HL-60 (cell line): ENCODE results near the gene CSGALNACT2.

Experiments
- DNase-seq, 2 experiments: peaks; one replicate each; pipeline ENCODE4 v3.0.0-alpha.2; 2010 to 2020; ENCODE audit warnings: low read depth in 1 of 2, low spot score in 1 of 2
- H3K27ac ChIP-seq: fragments of 250-450 bp; sonication (Bioruptor Pico); replicated peaks from 2 replicates; pipeline ENCODE4 v1.5.1; 2020; ENCODE audit warnings: mild to moderate bottlenecking, moderate library complexity
- H3K27me3 ChIP-seq: fragments of 250-450 bp; sonication (Bioruptor Pico); 2 replicates; pipeline ENCODE4 v1.5.1; 2021; ENCODE audit warnings: mild to moderate bottlenecking, moderate library complexity; ENCODE audit not compliant: insufficient read depth, poor library complexity, severe bottlenecking
- H3K4me3 ChIP-seq: replicated peaks from 2 replicates; pipeline ENCODE4 v1.5.1; 2011; ENCODE audit warnings: mild to moderate bottlenecking, control low read depth, low read length; ENCODE audit not compliant: insufficient read depth
- CTCF ChIP-seq: IDR thresholded peaks from one replicate; pipeline ENCODE4 v1.5.1; 2011; ENCODE audit warnings: low read length, control low read depth, inconsistent platforms; ENCODE audit not compliant: insufficient read depth
- GABPA ChIP-seq: IDR thresholded peaks from 2 replicates; pipeline ENCODE4 v1.6.1; 2012; ENCODE audit warnings: low read depth
- POLR2AphosphoS5 ChIP-seq: IDR thresholded peaks from 2 replicates; pipeline ENCODE4 v1.6.1; 2012; ENCODE audit warnings: low read depth
- REST ChIP-seq: IDR thresholded peaks from 2 replicates; pipeline ENCODE4 v1.6.1; 2012; ENCODE audit warnings: low read depth; ENCODE audit not compliant: insufficient replicate concordance
- SPI1 ChIP-seq: IDR thresholded peaks from 2 replicates; pipeline ENCODE4 v1.6.1; 2012; ENCODE audit warnings: low read depth, mild to moderate bottlenecking, borderline replicate concordance

Gene CSGALNACT2

GRCh38 chr10:43199684-43200537, 61.7 kb downstream of the CSGALNACT2 start:
- Histone ChIP-seq H3K27me3 (no peaks in the 10 kb centered on the region), H3K27ac (no peak overlapping the region), H3K4me3 (no peak overlapping the region)
- no peak for DNase-seq
- TF ChIP-seq GABPA (no peak), SPI1 (no peak)

GRCh38 chr10:43200538-43201390, 62.5 kb downstream of the CSGALNACT2 start:
- no peak for DNase-seq
- Histone ChIP-seq H3K27me3 (no peaks in the 10 kb centered on the region), H3K4me3 (no peak overlapping the region), H3K27ac (no peak overlapping the region)
- no peak for TF ChIP-seq CTCF

- H3K4me3 ChIP-seq = no peak overlapping the region; the same call in 1 of the 2 replicates
- DNase-seq = peak; percentile 29 to 75
- H3K27ac ChIP-seq = no peak overlapping the region
- TF ChIP-seq SPI1 (no peak), GABPA (no peak), CTCF (no peak), POLR2AphosphoS5 (no peak), REST (no peak)
- H3K27me3 ChIP-seq = no peaks in the 10 kb centered on the region
These were observed 63.4 kb downstream of the CSGALNACT2 start for GRCh38 chr10:43201545-43202131.

- no peak overlapping the region for H3K27ac ChIP-seq
- peak overlapping the region; percentile 45 for H3K4me3 ChIP-seq
- TF ChIP-seq CTCF (peak; percentile 68), SPI1 (no peak)
- H3K27me3 ChIP-seq = no peaks in the 10 kb centered on the region
- DNase-seq = peak; percentile 21 to 59
These were observed 64.0 kb downstream of the CSGALNACT2 start for GRCh38 chr10:43202224-43202656.
